NCI-H1436 (cell line): ENCODE measurements around the gene VDR.
"Not testable (repeated sequence)": the region's sequence is repeated elsewhere in the genome, so short reads cannot be mapped to it uniquely, and the experiment has no call there.

Source experiments
- DNase-seq: peaks from one replicate; lab custom pipeline; 2025; lab: John Stamatoyannopoulos, UW

Gene VDR

DNA sequence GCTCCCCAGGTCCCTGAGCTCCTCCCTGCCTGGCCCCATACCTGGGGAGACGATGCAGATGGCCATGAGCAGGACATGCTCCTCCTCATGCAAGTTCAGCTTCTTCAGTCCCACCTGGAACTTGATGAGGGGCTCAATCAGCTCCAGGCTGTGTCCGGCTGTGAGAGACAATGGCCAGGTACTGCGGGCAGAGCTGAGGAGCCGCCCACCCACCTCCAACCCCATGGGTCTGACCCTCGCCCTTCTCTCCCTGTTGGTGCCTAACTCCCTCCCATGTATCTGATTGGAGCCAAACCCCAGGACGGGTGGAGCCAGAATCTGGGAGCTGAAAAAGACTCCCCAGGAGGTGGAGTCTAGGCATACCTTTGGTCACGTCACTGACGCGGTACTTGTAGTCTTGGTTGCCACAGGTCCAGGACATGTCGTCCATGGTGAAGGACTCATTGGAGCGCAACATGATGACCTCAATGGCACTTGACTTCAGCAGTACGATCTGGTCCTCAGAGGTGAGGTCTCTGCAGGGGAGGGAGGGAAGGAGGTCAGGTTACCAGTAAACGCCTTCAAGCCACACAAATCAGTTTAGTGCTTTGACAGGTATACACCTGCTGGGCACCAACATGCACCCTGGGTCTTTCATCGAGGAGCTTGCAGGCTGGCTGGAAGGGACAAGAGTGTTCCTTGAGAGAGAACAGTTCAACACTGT lies 58.3 kb downstream of the VDR start:
- DNase-seq, result no peak

DNA sequence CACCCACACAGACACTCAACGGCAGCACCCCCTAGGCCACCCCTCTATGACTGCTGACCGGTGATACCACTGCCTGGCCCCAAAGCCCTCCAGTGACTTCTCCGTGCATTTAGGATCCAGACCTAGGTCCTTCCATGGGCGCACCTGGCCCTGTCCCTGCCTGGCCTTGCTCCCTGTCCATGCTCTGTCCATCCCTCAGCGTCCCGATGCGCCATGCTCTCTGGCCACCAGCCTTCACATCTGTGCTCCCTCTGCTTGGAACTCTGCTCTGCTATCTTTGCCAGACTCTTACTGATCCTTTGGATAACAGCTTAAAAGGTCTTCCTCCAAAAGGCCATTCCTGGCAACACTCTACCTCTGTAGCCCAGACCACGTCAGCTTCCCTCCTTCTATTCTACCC lies 59.7 kb downstream of the VDR start:
- no peak for DNase-seq

DNA sequence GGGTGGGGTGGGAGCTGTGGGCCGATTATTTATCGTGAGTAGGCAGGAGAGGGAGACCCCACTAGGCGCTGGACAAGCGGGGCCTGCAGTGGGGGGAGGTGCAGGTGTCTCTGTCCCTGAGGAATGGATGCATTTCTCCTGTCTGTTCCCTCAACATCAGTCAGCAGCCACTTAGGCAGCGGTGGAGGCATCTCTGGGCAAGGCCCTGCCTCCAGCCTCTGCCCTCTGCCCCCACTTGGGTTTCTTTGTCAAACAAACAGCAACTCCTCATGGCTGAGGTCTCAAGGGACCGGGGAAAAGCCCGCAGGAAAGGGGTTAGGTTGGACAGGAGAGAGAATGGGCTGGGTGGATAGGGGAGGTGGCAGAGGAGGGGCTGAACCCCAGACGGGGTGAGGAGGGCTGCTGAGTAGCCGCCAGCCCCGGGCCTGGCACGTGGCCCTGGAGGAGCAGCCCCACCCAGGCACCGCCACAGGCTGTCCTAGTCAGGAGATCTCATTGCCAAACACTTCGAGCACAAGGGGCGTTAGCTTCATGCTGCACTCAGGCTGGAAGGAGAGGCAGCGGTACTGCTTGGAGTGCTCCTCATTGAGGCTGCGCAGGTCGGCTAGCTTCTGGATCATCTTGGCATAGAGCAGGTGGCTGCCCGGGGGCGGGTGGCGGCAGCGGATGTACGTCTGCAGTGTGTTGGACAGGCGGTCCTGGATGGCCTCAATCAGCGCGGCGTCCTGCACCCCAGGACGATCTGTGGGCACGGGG lies 60.4 kb downstream of the VDR start:
- peak; percentile 23 for DNase-seq

DNA sequence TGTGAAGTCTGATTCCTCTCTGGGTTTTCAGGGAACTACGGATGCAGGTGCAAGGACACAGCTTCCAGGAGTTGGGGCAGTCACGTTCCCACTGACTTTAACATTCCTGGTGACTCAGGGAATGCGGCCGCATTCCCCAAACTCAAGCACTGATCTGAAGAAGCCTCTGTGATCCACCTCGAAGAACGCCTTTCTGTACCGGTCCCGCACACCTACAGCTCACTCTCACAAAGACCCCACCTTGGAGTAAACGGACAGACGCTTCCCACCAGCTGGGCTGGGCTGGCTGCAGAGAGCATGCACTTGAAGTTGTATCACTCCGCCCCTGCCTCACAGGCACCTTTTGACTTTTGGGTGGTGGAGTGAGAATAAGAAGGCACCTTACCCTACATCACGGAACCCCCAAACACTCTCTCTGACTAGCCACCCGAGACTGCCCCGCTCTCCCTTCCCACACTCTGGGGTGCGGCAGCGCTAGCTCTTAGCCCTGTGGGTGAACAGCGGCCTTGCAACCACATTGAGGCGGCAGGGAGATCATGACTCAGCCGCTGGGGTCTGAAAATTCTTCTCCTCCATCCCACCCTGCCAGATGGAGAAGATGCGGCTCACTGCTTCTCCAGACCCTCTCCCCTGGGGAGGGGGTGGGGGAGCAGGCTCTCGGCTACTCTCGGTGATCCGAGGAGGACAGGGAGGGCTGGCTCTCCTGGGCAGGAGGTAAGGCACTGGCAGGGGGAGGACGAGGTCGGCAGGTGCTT lies 61.4 kb downstream of the VDR start:
- DNase-seq, result no peak

DNA sequence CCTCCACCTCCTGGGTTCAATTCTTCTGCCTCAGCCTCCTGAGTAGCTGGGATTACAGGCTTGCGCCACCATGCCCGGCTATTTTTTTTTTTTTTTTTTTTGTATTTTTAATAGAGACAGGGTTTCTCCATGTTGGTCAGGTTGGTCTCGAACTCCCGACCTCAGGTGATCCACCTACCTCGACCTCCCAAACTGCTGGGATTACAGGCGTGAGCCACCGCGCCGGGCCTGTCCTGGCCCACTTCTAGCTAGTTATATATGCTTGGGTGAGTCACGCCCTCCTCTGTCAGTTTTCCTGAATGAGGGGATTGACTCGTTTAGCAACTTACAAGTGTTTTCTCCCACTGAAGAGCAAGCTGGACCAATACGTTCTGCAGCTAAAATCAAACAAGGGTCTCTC lies 62.3 kb downstream of the VDR start:
- DNase-seq, result not testable (repeated sequence)

DNA sequence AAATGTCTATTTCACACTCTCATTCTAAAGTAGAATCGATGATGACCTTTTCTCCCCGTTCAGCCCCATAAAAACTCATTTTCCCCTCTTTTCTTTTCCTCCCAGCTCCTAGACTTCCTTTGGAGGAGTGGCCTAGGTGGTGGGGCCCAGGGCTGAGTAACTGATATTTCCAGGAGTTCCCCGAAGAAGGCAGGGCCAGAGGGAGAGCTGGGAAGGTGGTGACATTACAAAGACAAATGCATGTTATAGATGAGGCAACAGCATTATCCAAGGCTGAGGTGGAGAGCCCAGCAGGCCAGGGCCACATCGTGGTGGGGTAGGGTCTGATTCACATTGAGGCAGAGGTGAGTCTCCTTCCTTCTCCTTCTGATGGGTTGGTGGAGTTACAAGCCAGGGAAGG lies 62.9 kb downstream of the VDR start:
- no peak for DNase-seq

DNA sequence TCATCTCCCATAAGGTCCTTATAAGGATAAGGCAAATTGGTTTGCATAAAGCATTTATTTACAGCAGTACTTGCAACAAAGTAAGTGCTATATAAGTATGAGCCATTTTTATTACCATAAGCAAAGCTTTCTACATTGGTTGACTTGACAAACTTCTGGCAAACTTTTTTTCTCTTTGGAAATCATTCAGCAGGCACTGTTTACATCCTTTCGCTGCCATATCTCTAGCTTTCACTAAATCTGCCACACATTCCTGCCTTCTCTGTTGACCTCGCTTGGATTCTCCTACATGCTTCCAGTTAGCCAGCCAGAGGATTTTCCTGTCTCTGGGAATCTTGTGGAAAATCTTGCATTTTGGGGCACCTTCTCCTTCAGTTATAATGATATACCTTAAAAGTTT lies 63.3 kb downstream of the VDR start:
- DNase-seq, result no peak

DNA sequence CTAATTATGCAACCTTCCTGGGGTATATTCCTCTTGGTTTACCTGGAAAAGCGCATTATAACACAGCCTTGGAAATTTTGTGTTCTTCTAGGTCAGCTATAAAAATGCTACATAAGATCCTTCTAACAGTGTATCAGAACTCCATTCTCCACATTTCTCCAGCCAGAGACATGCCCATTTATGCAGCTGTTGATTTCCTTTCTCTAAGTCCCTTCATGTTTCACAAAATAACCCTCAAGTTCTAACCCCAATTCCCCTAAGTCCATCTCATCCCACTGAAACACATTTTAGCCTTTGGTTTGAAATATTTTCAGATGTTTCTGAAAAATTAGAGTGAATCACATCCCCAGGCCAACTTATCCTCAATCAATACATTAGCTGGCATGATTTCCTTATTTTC lies 64.2 kb downstream of the VDR start:
- DNase-seq, result no peak

DNA sequence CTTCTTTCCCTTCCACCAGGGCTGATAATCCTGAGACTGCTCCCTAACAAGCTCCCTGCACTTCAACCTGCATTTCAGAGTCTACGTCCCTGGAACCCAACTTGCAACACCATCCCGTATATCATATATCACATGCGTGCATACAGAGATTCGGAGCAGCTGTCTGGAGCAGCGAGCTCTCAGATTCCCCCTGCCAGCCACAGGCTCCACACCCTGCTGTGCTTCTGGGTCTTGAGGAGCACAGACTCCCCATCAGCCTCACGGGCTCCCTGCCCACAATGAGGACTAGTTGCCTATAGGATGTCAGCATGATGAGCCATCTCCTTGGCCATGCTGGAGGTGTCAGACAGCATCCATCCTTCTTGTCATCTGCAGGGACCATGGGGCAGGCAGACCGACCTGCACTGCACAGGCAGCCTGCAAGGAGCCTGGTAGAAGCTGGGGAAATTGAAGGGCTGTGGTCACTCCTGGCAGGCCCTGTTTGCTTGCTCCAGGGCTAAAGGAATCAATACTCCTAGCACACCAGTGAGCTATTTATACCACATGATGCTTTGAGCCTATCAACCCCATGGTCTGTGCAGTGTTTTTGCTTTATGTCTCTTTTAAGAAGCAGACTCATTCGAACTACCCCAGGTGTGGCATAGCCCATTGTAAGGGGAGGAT lies 65.4 kb downstream of the VDR start:
- DNase-seq, result no peak

DNA sequence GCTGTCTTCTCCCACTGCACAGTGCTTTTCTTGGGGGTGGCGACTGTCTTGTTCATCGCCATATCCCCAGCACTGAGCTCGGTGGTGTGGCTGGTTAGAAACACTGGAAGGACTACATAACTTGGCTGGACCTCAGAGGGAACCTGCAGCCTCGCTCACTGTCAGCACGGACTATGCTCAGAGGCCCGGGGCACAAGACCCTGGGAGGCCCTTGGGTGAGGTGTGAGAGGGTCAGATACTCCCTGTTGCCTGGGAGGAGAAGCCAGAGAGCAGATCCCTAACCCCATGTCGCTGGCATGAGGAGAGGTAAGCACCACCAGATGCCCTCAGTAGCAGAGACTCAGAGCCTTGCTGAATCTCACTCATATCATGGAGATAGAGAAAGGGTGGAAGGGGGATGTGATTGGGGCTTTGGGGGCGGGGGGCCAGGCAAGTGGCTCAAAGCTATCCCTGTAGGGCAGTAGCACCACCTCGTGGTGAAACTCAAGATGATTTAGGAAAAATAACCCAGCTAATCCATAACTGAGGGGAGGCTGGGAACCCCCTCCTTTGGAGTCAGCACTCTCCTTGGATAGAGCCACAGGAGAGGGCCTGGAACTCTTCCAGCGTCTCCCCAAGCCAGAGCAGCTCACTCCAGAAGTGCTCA lies 66.4 kb downstream of the VDR start:
- peak; percentile 14 for DNase-seq

DNA sequence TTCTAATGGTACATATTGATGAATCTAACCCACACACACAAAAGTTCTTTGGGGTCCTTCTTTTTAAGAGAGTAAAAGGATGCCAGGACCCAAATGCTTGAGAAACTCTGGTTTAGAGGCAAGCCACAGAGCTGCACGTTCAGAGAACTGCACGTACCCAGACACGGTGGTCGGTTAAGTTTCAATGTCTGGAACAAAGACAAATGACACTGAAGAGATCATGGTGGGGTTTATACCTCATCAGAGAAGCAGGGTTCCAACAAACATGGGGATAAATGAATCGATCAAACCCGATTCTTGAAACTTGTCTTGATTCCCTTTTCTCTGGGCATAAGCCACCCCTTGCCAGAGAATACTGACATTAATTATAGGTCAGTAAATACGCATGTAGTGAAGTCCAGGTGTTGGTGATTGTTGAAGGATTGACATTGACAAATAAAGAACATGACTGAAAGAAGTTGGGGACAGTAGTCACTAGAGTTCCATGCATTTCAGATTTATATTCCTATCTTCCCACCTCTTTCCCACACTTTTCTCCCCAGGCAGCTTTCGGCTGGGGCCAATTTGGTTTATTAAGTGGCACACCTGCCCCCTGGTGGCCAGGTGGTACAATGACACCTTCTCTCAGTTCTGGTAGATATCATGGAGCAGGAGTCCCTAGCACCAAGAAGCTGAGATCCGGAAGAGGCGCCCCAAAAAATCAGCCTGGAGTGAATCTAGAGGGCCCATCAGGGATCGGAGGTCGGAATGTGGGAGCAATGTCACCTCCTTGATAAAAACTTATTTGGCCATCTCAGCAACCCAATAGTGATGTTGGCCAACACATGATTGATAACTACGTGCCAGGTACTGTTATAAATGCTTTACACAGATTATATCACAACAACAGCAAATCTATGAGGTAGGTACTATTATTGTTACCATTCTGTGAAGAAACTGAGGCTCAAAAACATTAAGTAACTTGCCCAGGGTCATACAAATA lies 67.3 kb downstream of the VDR start:
- DNase-seq, result peak; percentile 56

DNA sequence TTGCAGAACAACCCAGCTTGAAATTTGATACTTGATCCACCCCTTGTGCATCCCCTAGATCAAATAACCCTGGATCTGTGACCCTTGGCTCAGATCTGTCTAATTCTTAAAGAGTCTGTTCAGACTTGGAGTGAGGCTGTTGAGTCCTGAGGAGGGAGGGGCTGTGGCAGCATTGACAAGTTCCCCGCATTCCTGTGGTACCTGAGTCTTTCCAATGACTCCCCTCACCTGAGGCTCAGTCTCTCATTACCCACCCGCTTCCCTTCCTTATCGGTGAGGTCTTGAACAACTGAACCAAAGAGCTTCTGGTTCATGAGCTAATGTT lies 69.0 kb downstream of the VDR start:
- DNase-seq, result no peak

DNA sequence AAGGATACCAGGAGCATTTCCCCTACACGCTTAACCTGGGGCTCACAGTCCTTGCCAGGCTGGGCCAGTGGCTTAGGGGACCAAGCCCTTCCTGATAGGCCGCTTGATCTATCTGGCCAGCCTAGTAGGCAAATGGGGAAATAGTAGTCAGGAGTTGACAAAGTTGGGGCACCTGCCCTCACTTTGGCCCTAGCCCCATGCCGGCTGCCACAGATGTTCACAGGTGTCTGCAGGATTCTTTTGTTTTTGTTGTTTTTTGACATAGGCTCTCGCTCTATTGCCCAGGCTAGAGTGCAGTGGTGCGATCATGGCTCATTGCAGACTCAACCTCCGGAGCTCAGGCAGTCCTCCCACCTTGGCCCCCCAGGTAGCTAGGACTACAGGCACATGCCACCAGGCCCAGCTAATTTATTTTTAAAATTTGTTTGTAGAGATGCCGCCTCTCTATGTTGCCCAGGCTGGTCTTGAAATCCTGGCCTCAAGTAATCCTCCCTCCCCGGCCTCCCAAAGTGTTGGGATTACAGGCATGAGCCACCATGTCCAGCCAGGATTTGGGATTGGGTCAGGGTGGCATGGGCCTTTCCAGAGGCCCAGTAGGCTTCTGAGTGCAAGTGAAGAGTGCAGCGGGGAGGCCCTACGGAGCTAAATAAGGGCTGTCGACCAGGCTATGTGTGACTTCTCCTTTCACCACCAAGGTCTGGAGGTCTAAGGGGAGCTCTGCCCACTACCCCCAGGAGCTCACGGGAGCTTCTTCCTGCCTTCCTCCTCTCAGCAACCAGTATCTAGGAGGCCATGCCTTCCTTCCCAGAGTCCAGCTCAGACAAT lies 69.6 kb downstream of the VDR start:
- DNase-seq, result no peak

DNA sequence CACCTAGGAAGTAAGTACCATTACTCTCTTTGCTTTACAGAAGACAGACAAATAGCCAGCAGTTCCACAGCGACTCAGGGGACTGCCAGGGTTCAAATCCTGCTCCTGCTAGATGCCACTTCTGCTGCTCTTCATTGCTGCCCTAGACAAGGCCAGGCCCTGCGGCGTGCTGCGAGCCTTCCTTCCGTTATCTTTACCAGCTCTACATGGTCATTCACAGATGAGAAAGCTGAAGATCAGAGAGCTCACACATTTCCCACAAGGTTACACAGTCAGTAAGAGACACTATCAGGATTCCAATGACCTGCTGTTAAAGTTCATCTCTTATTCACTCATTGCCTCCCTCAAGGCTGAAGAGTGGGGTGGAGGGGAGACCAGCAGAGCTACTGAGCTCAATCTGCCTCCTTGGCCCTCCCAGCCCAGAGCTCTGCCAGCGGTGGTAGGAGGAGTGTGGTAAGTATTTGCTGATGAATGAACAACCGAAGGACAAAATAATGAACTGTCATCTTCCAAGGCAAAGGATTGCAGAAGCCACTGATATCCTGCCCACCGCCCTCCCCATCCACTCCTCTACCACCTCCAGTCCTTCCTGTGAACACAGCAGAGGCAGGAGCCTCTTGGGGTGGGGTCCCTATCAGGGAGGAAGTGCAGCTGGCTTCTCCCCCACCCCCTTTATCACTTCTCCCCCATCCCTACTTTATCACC lies 70.4 kb downstream of the VDR start:
- DNase-seq, result no peak

DNA sequence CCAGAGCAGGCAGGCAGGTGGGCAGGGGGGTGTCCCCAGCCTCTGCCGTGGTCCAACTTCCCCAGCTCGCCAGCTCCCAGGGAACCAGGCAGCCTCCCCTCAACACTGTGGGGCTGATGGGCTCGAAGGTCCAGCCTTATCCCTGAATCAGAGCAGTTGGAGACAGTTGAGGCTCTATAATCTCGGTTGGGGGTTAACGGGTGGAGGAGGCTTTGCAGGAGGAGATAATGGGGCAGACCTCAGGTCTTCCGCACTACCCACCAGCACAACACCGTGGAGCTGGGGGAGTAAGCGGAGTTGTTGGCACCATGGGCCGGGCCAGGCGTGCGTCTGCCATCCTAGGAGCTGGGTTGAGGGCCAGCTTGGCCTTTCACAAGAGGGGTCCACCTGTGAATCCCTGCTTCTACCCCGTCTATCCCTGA lies 71.2 kb downstream of the VDR start:
- DNase-seq, result no peak

DNA sequence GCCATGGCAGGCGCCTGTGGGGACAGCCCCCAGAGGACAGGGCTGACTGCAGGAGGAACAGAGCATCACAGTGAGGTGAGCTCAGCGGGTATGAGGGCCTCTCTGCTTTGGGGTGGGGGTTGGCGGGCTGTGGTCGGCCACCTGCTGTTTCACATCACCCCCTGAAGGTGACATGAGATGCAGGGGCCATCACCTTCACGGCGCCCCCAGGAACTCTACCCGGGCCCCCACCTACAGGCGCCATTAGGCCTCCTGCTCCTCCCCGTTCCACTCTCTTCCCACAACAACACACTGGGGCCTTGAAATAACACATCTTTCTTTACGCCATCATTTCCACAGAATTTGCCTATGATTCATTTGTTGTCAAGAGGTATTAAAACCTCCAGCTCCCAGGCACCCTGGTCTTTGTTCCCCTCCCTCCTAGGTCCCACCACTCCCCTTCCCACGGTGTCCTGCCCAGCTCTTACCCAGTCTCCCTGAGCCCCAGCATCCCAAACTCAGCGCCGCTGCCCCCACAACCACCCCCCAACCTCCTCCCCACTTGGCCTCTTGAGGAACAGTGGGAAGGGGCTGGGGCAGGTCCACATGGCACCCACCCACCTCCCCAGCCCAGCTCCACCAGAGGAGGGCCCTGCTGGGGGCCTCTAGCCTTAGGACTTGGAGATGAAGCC lies 72.4 kb downstream of the VDR start:
- no peak for DNase-seq

DNA sequence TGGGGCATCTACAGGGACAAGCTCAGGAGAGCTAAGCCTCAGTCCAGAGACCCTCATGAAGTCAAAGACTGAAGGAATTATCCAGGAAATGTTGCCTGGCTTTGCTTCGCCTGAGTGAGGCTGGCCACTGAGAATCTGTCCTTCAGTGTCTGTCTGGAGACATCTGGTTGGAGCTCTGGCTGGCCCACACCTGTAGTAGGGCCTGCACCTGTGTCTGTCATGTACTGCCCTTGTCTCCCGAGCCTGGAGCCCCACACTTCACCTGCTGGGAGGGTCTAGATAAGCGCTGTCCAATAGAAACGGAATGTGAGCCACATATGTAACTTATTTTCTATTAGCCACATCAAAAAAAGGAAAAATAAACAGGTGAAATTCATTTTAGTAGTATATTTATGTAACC lies 75.2 kb downstream of the VDR start:
- no peak for DNase-seq

DNA sequence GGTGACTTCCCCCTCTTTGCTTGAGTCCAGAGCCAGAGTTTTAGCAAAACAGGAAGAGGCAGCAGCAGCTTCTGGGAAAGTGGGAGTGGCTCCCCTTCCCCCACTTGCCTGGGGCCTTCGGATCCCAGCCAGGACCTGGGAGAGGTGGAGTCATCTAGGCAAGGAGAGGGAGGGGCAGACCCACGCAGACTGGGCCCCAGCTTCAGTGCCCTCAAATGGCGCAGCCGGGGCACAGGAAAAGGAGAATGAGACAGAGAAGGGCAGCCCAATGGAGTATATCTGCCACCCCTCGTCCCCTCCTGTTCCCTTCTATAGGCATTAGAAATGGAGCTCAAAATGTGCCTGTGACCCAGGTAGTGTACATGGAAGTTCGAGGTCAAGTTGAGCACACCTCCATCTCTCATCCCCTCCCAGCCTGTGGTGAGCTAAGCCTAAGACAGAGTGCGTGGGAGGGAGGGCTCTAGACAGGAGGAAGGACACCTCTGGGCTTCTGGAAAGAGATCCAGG lies 75.8 kb downstream of the VDR start:
- DNase-seq, result no peak
